ENCODE data around the gene CCDC90B. TPM values are rescaled to one million over a fixed set of nuclear protein-coding genes. Genes with fewer than 3 reads are reported as not detected.

Gene CCDC90B
- 10 to 100 TPM; 19.1 to 40.8 (median 27.8) TPM for total RNA-seq
- polyA plus RNA-seq = 10 to 100 TPM; 50.1 to 60.2 TPM
- total RNA-seq = 27.7 reads per million, percentile 58 among the genes with 10 or more reads in this experiment

GRCh38 chr11:83285771-83286528 lies at the start of gene CCDC90B:
Gene CCDC90B (minus strand): TSS chr11:83286367. CDS start chr11:83285972, 395 bp downstream.
- intact Hi-C loops (cut with micrococcal nuclease) = loop anchor here (1.0 to 10.0 kb wide), 8 partner anchors 93 to 1417 kb away; partner anchors contain the start of genes ANKRD42 (in 2 of the 2), DDIAS (in 2 of the 2), RAB30 (in 2 of the 2) and FAM181B (in 1 of the 2)
- peak; percentile 93 for ATAC-seq
- peaks cover 0 to 4% (median 0%) of the 10 kb centered on the region in 11 donors for H3K9me3 Mint-ChIP-seq

GRCh38 chr11:83335446-83336070 lies 49.4 kb upstream of the CCDC90B start:
- H3K9me3 ChIP-seq (ENCODE audit: control insufficient read depth in 2 of 3, low read length in 3 of 3) = peaks cover 0 to 3% (median 0%) of the 10 kb centered on the region in 3 experiments
- intact Hi-C loops (cut with micrococcal nuclease) = no loop called here
- no peak overlapping the region for H3K27ac ChIP-seq (ENCODE audit: low read depth, low read length)
- H3K4me1 ChIP-seq (ENCODE audit: control insufficient read depth in 2 of 2, insufficient read depth in 2 of 2, low read length in 2 of 2) = no peaks in the 10 kb centered on the region
- Mint-ChIP-seq H3K27ac (no peak overlapping the region), H3K36me3 (peaks cover 0 to 4% (median 0%) of the 10 kb centered on the region in 5 donors), H3K9me3 (peaks cover 0 to 4% (median 0%) of the 10 kb centered on the region in 11 donors), H3K4me1 (peaks cover 0 to 2% (median 0%) of the 10 kb centered on the region in 7 donors), H3K27me3 (peaks cover 0 to 5% (median 0%) of the 10 kb centered on the region in 5 donors), H3K4me3 (no peak overlapping the region)
- ATAC-seq = no peak
- DNase-seq = no peak
- ChIA-PET POLR2A (no interaction called here), CTCF (no interaction called here)
- H3K27me3 ChIP-seq (ENCODE audit: control insufficient read depth in 2 of 2, insufficient read depth in 2 of 2, low read length in 2 of 2) = no peaks in the 10 kb centered on the region
- no peaks in the 10 kb centered on the region for H3K36me3 ChIP-seq (ENCODE audit: control insufficient read depth in 2 of 3, insufficient read depth in 3 of 3, low read length in 3 of 3)
- no peak overlapping the region for H3K4me3 ChIP-seq (ENCODE audit: low read length)

More at GRCh38 chr11:83285771-83286528, at the start of gene CCDC90B:
- CTCF ChIA-PET = interaction anchor here (0.7 kb wide), 1 partner anchor 9 kb away, joined by 3 read pairs; no protein-coding TSS in a partner anchor
- Histone ChIP-seq H3K4me3 (ENCODE audit: low read length) (peak within 1 kb of the TSS; percentile 93), H3K27ac (ENCODE audit: low read depth, low read length) (peak within 1 kb of the TSS; percentile 95), H3K36me3 (ENCODE audit: control insufficient read depth in 2 of 3, insufficient read depth in 3 of 3, low read length in 3 of 3) (peaks cover 0 to 7% (median 0%) of the 10 kb centered on the region in 3 experiments), H3K9me3 (ENCODE audit: control insufficient read depth in 2 of 3, low read length in 3 of 3) (no peaks in the 10 kb centered on the region), H3K27me3 (ENCODE audit: control insufficient read depth in 2 of 2, insufficient read depth in 2 of 2, low read length in 2 of 2) (no peaks in the 10 kb centered on the region), H3K4me1 (ENCODE audit: control insufficient read depth in 2 of 2, insufficient read depth in 2 of 2, low read length in 2 of 2) (peaks cover 14 to 23% of the 10 kb centered on the region in 2 donors)
- peak; percentile 83 to 97 (median 96) for DNase-seq
- Mint-ChIP-seq H3K4me3 (peak within 1 kb of the TSS; percentile 92 to 100 (median 98)), H3K27me3 (peaks cover 0 to 11% (median 0%) of the 10 kb centered on the region in 5 donors), H3K36me3 (peaks cover 0 to 12% (median 0%) of the 10 kb centered on the region in 5 donors), H3K27ac (peak within 1 kb of the TSS; percentile 98 to 100 (median 99)), H3K4me1 (peaks cover 19 to 52% (median 36%) of the 10 kb centered on the region in 7 donors)
- POLR2A ChIA-PET = interaction anchor here (0.5 to 2.2 kb wide), 15 partner anchors 10 to 554 kb away, joined by 3 to 32 read pairs (median 4); partner anchors contain the start of genes DDIAS, FAM181B, PCF11 and PRCP

- Histone ChIP-seq H3K36me3 (ENCODE audit: control insufficient read depth in 2 of 3, insufficient read depth in 3 of 3, low read length in 3 of 3) (no peaks in the 10 kb centered on the region), H3K4me3 (ENCODE audit: low read length) (no peak overlapping the region), H3K9me3 (ENCODE audit: control insufficient read depth in 2 of 3, low read length in 3 of 3) (peaks cover 0 to 3% (median 0%) of the 10 kb centered on the region in 3 experiments), H3K27ac (ENCODE audit: low read depth, low read length) (no peak overlapping the region), H3K4me1 (ENCODE audit: control insufficient read depth in 2 of 2, insufficient read depth in 2 of 2, low read length in 2 of 2) (no peaks in the 10 kb centered on the region), H3K27me3 (ENCODE audit: control insufficient read depth in 2 of 2, insufficient read depth in 2 of 2, low read length in 2 of 2) (no peaks in the 10 kb centered on the region)
- no peak overlapping the region for H3K4me3 Mint-ChIP-seq
- no peak overlapping the region for H3K27ac Mint-ChIP-seq
- no peaks in the 10 kb centered on the region for H3K4me1 Mint-ChIP-seq
- peaks cover 0 to 8% (median 3%) of the 10 kb centered on the region in 11 donors for H3K9me3 Mint-ChIP-seq
- ATAC-seq = no peak
- POLR2A ChIA-PET = no interaction called here
- CTCF ChIA-PET = interaction anchor here (0.6 kb wide), 1 partner anchor 35 kb away, joined by 3 read pairs; no protein-coding TSS in a partner anchor
- peaks cover 0 to 11% (median 7%) of the 10 kb centered on the region in 5 donors for H3K27me3 Mint-ChIP-seq
- peaks cover 0 to 10% (median 4%) of the 10 kb centered on the region in 5 donors for H3K36me3 Mint-ChIP-seq
- no peak for DNase-seq
- intact Hi-C loops (cut with micrococcal nuclease) = no loop called here
These were observed 44.1 kb upstream of the CCDC90B start for GRCh38 chr11:83330303-83330702.

GRCh38 chr11:83326326-83326725 lies 40.2 kb upstream of the CCDC90B start:
- CTCF ChIA-PET = no interaction called here
- peaks cover 0 to 4% of the 10 kb centered on the region in 2 donors for H3K27me3 ChIP-seq (ENCODE audit: control insufficient read depth in 2 of 2, insufficient read depth in 2 of 2, low read length in 2 of 2)
- no peak for DNase-seq
- Mint-ChIP-seq H3K9me3 (peaks cover 0 to 8% (median 3%) of the 10 kb centered on the region in 11 donors), H3K27ac (no peak overlapping the region), H3K4me3 (no peak overlapping the region), H3K27me3 (peaks cover 19 to 39% (median 34%) of the 10 kb centered on the region in 5 donors), H3K4me1 (no peaks in the 10 kb centered on the region), H3K36me3 (peaks cover 0 to 10% (median 4%) of the 10 kb centered on the region in 5 donors)
- no peak overlapping the region for H3K27ac ChIP-seq (ENCODE audit: low read depth, low read length)
- no peaks in the 10 kb centered on the region for H3K36me3 ChIP-seq (ENCODE audit: control insufficient read depth in 2 of 3, insufficient read depth in 3 of 3, low read length in 3 of 3)
- POLR2A ChIA-PET = no interaction called here
- no peak overlapping the region for H3K4me3 ChIP-seq (ENCODE audit: low read length)
- intact Hi-C loops (cut with micrococcal nuclease) = no loop called here
- H3K9me3 ChIP-seq (ENCODE audit: control insufficient read depth in 2 of 3, low read length in 3 of 3) = peaks cover 0 to 3% (median 0%) of the 10 kb centered on the region in 3 experiments
- no peaks in the 10 kb centered on the region for H3K4me1 ChIP-seq (ENCODE audit: control insufficient read depth in 2 of 2, insufficient read depth in 2 of 2, low read length in 2 of 2)
- no peak for ATAC-seq

GRCh38 chr11:83319346-83319745 lies 33.2 kb upstream of the CCDC90B start:
- no peak overlapping the region for H3K4me3 Mint-ChIP-seq
- no peaks in the 10 kb centered on the region for H3K9me3 ChIP-seq (ENCODE audit: control insufficient read depth in 2 of 3, low read length in 3 of 3)
- H3K27ac ChIP-seq (ENCODE audit: low read depth, low read length) = no peak overlapping the region

GRCh38 chr11:83318931-83319330 lies 32.8 kb upstream of the CCDC90B start:
- CTCF ChIA-PET = no interaction called here
- peaks cover 0 to 4% of the 10 kb centered on the region in 2 donors for H3K27me3 ChIP-seq (ENCODE audit: control insufficient read depth in 2 of 2, insufficient read depth in 2 of 2, low read length in 2 of 2)
- POLR2A ChIA-PET = no interaction called here
- Mint-ChIP-seq H3K4me3 (no peak overlapping the region), H3K27me3 (peaks cover 12 to 20% (median 18%) of the 10 kb centered on the region in 5 donors), H3K4me1 (no peaks in the 10 kb centered on the region), H3K9me3 (peaks cover 0 to 5% (median 0%) of the 10 kb centered on the region in 11 donors), H3K36me3 (peaks cover 0 to 4% (median 0%) of the 10 kb centered on the region in 5 donors), H3K27ac (no peak overlapping the region)
- H3K9me3 ChIP-seq (ENCODE audit: control insufficient read depth in 2 of 3, low read length in 3 of 3) = no peaks in the 10 kb centered on the region
- H3K27ac ChIP-seq (ENCODE audit: low read depth, low read length) = no peak overlapping the region
- H3K4me1 ChIP-seq (ENCODE audit: control insufficient read depth in 2 of 2, insufficient read depth in 2 of 2, low read length in 2 of 2) = no peaks in the 10 kb centered on the region
- H3K36me3 ChIP-seq (ENCODE audit: control insufficient read depth in 2 of 3, insufficient read depth in 3 of 3, low read length in 3 of 3) = no peaks in the 10 kb centered on the region
- intact Hi-C loops (cut with micrococcal nuclease) = no loop called here
- H3K4me3 ChIP-seq (ENCODE audit: low read length) = no peak overlapping the region
- ATAC-seq = no peak
- no peak for DNase-seq

More at GRCh38 chr11:83319346-83319745, 33.2 kb upstream of the CCDC90B start:
- Histone ChIP-seq H3K27me3 (ENCODE audit: control insufficient read depth in 2 of 2, insufficient read depth in 2 of 2, low read length in 2 of 2) (peaks cover 0 to 4% of the 10 kb centered on the region in 2 donors), H3K4me3 (ENCODE audit: low read length) (no peak overlapping the region), H3K4me1 (ENCODE audit: control insufficient read depth in 2 of 2, insufficient read depth in 2 of 2, low read length in 2 of 2) (no peaks in the 10 kb centered on the region), H3K36me3 (ENCODE audit: control insufficient read depth in 2 of 3, insufficient read depth in 3 of 3, low read length in 3 of 3) (no peaks in the 10 kb centered on the region)
- H3K9me3 Mint-ChIP-seq = peaks cover 0 to 5% (median 0%) of the 10 kb centered on the region in 11 donors
- H3K27me3 Mint-ChIP-seq = peaks cover 16 to 24% (median 22%) of the 10 kb centered on the region in 5 donors
- intact Hi-C loops (cut with micrococcal nuclease) = no loop called here
- no peaks in the 10 kb centered on the region for H3K4me1 Mint-ChIP-seq
- peaks cover 0 to 4% (median 0%) of the 10 kb centered on the region in 5 donors for H3K36me3 Mint-ChIP-seq
- ATAC-seq (no peak), DNase-seq (no peak)
- POLR2A ChIA-PET = no interaction called here
- no peak overlapping the region for H3K27ac Mint-ChIP-seq
- CTCF ChIA-PET = no interaction called here

Data from naive thymus-derived CD4-positive, alpha-beta T cell (primary cell).